ENCODE results near the gene HECW1.
"Not testable (repeated sequence)": the region's sequence is repeated elsewhere in the genome, so short reads cannot be mapped to it uniquely, and the experiment has no call there.

Gene HECW1

DNA sequence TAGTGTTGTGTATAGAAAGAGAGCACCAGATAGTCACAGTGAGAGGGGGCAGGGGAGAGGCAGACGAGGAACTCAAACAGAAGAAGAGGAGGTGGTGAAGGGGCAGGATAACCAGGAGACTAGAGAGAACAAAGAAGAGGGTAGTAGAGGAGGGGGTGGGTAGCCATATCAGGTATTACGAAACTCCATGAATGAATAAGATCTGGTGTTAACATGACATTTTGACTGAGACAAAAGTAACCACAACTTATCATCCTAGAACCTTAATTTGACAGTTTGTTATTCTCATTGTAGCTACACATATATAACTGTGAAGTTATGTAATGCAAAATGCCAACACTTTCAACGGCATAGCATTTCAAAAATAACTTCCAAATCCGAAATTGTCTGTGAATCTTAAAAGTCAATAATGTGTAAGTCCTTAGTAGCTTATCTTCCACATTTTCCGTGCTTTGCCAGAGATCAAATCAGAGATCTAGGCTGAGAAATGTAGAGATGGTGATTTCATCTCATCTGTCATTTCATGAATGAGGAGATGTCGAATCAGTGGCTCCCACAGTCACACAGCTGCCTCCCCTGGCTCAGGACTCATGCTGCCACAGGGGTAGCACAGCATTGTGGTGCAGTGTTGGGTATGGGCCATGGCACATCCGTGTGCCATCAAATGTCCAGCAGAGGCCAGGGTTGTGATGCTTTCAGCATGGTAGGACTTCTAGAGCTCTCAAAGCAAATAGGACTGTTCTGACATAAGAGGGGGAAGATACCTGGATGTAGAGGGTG, 202.1 kb downstream of the HECW1 start:
- DNase-seq, result no peak

DNA sequence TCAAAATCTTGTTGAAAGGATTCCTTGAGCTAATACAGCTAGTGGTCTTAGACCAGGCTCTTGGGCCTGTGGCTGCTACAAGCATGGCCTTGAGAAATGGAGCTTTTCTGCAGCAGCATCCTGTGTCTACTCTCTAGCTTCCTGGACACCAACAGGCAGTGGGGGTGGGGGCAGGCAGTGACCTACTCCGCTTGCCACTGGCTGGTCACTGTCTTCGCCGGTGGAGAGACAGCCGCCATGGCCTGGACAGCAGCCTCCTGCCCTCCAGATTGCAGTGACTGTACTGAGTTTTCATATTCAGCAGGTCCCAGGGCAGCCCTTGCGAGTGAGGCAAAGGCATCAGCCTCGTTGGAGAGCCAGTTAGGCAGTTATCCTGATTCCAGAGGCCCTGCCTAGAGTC, 204.6 kb downstream of the HECW1 start:
- DNase-seq, result no peak

DNA sequence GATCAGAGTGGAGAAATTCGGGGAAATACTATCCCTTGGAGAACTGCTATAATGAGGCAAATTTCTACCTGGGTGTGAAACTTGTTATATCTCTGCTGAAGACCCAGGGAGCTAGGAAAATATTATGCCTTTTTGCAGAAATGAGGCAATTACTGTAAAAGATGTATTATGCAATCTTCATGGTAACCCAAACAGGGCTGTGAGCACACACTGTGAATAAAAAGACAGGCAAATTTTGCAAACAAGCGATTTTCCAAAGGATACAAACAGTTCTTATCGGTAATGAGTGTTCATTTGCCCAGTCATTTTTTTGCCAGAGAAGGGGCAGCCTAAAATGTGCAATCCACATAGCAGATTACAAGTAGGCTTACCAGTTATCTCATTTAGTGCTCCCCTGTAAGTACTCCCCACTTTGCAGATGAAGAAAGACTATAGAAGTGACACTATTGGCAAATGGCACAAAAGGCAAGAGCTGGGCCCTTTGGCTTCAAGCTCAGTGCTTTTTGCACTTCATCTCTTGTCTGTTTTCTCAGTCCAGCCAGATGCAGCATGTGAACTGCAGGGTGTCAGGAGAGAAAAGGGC, 205.8 kb downstream of the HECW1 start:
- DNase-seq, result no peak

DNA sequence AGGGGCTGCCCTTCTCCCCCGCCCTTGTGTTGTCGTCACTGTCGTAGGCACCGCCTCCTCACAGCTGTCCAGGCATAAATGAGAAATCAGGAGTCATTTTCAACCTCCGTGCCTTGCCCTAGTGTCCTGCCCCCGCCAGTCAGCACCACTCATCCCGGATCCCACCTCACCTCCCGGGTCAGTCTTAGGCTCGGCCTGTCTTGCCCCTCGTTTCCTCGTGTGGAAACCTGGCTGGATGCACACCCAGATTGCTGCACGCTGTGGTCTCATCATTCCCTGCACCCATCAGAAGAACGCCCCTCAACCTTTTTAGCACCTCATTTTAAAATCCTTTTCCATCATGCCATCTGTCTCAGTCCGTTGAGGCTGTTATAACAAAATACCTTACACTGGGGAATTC, 213.1 kb downstream of the HECW1 start:
- DNase-seq, result no peak

DNA sequence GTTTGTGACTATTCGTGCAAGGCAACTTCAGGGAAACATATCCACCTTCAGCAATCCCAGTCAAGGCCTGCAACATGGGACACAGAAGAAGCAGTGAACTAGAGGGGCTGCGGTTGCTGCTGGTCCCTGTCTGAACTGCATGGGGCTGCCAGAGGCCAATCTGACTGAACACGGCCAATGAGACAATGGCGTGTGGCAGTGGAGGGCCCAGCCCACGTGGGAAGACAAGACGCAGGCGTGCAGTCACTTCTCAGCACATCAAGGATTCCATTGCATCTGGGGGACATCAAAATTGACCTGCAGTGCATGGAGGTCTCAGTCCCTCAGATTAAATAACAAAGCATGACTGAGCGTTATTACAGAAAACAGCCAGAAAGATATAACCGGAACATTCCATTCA, 215.9 kb downstream of the HECW1 start:
- no peak for DNase-seq

DNA sequence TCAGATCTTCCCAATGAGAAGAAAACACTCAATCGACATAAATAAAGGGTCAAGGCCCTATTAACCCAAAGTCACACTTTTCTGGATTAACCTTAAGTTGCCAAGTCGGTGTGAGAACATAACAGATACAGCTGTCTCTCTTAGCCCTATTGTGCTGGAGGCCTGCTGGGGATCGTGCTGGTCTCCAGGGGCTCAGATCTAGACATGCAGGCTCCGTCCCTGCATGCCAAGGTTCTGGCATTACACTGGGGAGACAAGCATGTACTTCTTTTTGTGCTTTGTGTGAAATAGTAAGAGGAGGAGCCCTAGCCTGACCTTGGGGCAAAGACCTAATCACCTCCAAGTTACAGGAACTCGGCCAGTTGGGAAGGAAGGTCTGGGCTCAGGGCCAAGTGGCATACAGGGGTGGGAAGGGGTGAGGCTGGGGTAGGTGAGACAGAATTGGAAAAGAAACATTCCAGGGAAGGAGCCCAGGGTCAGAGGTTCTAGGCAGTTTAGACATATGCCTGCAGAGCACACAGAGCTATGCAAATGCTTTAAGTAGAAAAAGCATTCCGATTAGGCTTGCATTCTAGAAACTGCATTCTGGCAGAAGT, 216.4 kb downstream of the HECW1 start:
- DNase-seq, result no peak

DNA sequence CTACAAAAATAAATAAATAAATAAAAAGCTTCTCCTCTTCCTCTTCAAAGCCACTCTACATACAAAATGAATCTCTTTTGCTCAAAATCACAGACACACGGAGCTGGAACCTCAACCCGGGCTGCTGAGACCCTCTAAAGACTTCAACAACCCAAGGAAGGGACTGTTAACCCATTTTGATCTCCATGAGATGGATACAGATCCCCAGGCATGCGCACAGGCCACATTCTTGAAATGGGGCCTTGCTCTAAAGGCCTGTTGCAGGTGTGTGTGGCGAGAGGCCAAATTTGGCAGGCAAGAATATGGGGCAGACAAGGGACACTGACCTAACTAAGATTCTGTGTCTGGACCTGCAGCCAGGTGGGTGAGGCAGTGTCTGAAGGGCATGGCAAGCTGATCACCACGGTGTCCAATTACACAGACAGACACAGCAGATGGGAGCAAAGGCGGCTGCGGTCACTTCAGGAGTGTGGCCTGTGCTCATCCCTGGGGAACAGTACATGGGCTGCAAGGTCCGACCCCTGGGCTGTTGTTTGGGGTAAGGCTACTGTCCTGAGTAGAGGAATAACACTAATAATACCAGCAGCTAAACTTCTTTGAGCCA, 219.8 kb downstream of the HECW1 start:
- DNase-seq, result no peak

DNA sequence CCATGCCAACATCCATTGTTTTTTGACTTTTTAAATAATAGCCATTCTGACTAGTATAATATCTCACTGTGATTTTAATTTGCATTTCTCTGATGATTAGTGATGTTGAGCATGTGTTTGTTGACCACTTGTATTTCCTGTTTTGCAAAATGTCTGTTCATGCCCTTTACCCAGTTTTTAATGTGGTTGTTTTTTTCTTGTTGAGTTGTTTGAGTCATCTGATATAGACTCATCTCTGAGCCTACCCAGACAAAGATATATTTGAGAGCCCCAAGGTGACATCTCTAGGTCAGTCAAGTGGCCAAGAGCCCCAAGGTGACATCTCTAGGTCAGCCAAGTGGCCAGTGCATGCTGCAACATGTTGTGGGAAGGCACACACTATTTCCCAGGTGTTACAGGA, 224.7 kb downstream of the HECW1 start:
- DNase-seq, result no peak

DNA sequence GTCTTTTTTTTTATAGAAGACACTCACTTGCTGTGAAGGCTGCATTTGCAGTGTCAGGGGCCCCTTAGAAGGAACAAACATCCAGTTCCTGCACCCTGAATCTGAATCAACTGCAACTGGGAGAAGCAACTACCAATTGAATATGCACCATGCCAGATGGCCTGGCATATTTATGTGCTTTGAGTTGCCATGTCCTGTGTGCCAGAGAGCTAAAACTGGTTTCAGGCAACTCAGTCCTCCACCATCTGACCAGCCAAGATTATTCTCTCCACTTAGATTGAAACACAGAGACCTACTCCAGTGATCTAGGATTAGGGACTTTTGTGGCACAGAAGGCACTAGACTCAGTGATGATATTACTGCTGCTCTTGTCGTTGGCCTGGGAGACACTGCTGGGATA, 225.4 kb downstream of the HECW1 start:
- DNase-seq, result no peak

DNA sequence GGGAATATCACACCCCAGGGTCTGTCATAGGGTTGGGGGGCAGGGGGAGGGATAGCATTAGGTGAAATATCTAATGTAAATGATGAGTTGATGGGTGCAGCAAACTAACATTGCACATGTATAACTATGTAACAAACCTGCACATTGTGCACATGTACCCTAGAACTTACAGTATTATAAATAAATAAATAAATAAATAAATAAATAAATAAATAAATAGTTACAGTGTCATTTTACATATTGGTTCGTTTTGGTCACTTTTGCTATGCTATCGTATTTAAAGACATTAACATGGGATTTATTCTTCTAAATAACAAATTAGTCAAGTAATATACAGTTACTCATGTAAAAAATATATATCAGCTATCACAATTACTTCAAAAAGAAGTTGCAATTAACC, 228.7 kb downstream of the HECW1 start:
- DNase-seq, result no peak

DNA sequence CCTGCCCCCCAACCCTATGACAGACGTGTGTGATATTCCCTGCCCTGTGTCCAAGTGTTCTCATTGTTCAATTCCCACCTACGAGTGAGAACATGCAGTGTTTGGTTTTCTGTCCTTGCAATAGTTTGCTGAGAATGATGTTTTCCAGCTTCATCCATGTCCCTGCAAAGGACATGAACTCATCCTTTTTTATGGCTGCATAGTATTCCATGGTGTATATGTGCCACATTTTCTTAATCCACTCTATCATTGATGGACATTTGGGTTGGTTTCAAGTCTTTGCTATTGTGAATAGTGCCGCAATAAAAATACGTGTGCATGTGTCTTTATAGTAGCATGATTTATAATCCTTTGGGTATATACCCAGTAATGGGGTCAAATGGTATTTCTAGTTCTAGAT, 231.0 kb downstream of the HECW1 start:
- not testable (repeated sequence) for DNase-seq

DNA sequence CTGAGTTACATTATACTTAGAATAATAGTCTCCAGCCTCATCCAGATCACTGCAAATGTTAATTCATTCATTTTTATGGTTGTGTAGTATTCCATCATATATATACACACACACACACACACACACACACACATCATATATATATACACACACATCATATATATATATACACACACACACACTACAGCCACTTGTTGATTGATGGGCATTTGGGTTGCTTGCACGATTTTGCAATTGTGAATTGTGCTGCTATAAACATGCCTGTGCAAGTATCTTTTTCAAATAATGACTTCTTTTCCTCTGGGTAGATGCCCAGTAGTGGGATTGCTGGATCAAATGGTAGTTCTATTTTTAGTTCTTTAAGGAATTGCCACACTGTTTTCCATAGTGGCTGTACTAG, 233.2 kb downstream of the HECW1 start:
- DNase-seq, result not testable (repeated sequence)

DNA sequence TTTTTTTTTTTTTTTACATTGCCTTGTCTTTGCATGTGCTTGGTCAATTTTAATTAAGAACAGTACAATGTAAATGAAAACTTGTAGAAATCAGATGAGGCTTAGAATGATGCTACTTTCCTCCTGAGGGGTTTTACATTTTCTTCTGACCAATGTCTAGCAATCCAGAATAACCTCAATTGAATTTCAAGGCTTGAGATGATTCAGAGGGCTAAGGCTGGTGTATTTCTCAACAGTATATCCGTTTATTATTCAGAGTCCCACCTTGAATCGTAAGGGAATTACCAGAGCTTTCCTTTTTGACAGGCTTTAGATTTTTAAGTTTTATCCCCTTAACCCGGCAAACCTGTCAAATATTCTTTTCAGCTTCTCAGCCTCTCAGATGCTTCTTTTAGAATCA, 239.2 kb downstream of the HECW1 start:
- no peak for DNase-seq

DNA sequence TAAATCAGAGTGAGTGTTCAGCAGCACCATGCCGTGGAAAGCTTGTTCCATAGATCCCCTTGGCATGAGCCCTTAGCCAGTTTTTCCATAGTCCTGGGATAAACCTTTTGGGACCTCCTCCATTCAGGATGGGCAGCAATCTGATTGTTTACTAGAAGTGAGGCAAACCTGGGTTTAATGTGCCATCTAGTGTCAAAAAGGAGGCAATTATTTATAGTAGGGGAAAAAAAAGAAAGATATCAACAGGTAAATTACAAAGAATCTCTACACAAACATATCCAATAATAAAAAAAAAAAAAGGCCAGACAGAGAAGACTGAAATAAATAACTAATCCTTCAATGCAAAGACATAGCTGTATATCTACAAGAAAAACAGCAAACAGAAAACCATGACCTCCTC, 241.5 kb downstream of the HECW1 start:
- DNase-seq, result no peak

DNA sequence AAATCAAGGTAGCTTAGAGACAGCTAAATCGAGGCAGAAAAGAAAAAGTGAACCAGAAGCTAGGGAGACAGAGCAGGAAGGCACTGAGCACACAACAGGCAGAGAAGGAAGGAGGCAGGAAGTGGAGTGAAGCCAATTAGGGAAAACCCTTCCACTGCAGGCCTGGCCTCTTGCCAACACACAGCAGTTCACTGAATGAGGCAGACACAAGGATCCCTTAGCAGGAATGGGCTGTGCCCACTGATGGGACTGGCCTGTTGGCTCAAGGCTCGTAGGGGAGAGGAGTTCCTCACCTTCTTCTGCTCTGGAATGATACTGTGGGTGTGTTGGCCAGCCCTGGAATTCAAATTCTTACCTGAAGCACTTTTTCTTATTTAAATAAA, 250.2 kb downstream of the HECW1 start:
- peak; percentile 49 for DNase-seq

DNA sequence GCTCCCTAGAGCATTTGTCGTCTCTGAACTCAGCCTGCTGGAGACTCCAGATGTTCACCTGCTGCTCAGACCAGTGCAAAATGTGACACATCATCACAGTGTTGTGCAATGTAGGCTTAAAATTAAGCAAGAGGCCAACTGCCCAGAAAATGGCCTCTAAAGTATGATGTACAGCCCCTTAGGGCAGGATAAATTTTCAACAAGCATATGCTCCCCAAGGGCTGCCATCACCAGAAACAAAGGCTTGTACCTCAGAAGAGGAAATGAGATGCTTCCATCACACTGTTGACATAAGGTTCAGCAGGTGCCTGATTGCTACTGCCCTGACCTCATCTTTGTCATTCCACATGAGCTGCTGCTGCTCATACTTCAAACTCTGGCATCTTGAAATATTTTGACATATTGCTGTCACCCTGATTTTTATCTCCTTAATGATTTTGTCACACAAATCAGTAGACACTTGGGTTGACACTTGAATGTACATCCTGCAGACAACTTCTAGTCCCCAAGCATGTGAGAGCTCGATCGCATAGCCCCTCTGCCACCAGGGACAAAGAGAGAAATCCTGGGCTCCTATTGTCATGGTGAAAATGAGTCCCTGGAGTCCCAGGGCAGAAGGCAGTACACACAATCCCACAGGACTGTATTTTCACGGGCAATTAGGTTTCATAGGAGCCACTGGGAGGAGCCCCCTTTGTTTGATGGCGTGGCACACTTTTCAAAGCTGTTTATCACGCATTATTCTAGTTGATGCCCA, 250.8 kb downstream of the HECW1 start:
- no peak for DNase-seq

DNA sequence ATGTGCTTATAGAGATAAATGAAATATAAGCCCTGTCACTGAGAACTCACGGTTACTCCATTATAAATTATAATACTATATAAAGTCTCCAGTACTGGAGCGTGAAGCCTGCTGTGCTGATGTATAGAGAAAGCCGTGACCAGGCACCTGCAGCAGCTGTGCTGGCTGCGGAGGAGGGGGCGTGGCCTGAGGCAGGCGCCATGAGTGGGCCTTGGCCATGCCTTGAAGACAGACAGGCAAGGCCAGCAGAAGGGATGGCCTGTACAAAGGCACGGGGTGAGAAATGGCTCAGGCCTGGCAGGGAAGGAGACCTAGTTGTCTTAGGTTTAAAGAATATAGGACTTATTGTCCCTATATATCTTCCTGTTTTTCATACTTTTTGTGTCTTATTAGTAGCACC, 251.9 kb downstream of the HECW1 start:
- DNase-seq, result no peak

DNA sequence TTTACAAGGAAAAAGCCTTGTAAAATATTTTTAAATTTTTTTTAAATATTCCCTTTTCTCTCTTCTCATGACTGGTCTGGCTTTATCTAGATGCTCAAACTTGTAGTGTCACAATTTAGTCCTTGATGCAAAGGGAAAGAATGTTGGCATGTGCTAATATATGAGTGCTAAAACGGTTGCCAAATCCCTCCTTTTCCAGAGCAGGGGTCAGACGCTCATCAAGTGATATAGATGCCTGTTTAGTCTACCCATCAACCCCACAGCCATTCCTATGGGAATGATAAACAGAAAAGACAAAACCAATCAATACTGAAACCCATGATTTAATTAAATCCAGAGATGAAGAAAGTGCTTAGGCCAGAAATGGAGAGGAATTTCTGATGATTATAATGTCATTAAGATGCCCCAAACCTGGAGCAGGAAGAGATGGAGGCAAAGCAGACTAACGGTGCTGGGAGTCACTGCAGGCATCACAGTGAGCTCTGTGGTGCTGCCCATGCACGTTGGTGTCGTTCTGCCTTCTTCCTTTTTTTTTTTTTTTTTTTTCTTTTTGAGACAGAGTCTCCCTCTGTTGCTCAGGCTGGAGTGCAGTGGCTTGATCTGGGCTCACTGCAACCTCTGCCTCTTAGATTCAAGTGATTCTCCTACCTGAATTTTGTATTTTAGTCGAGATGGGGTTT, 260.4 kb downstream of the HECW1 start:
- DNase-seq, result no peak

DNA sequence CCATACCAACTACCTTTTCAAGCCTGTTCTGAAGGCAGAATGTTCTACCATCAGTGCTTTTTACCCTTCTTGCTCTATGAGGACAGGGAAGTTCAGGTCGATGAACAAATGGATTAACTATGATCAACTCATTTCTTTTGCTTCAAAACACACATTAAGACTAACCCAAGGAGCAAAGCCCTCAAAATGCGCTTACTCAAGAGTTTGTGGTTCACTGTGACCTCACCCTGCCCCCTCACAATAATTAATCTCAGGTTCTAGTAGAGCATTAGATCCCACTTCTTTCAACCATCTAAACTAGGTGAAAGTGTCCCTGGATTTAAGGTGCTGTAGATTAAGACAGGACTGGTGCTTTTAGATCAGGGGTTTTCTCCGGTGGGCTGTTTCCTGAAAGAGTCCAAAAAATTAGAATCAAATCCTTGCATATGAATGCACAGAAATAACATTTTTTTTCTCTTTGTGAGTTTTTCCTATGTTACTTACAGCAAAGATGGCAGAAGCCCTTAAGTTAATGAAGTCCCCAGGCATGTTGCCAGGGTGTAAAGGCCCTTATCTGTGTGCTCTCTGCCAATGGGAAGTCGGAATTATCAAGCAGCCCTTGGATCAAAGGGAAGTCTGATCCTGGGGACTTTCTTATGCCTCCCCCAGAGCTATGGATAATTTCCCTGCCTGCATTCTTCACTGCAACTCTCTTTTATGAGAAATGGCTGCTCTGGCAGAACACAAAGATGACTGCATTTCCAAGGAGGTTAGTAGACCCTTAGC, 264.9 kb downstream of the HECW1 start:
- DNase-seq, result no peak

DNA sequence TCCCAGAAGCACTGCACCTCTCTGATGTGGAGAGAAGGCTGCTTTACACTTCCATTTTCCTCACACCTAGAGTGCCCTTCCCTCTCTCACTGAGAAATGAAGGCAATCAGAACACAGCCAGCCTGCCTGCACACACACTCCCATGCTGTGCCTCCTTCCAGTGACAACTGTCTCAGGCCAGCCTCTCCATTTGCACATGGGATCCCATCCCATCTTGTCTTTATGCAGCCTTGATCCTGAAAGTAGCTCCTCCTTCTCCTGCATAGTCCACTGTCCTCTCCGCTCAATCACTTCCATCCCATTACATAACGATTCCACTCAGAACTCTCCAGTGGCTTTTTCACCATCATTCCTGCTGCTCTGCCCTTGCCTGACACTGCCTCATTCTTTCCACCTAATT, 266.8 kb downstream of the HECW1 start:
- DNase-seq, result no peak

DNA sequence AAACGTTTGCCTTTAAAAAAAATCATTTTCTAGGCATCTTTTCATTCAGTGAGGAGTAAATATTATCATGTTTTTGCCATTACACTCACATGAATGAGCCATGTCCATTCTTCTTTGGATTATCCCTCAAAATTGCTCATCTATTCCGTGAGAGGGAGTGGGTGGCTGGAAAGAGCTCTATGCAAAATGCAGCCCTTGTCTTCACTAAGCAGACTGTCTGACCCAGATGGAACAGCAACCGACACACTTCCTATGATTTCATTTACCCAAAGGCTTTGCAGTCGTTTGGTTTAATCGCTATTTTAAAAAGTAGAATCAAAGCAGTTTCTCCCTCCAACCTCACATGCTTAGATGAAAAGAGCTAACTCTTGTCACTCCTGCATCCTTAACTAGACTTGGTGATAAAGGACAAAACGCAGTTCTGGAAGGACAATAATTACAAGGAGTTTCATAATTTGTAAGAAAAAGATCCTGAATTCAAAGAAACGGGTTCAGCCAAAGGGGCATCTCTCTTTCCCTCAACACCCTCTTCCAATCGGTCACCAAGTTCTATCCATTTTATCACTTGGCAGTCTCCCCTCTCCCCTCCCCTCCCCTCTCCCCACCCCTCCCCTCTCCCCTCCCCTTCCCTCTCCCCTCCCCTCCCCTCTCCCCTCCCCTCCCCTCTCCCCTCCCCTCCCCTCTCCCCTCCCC, 272.3 kb downstream of the HECW1 start:
- no peak for DNase-seq

DNA sequence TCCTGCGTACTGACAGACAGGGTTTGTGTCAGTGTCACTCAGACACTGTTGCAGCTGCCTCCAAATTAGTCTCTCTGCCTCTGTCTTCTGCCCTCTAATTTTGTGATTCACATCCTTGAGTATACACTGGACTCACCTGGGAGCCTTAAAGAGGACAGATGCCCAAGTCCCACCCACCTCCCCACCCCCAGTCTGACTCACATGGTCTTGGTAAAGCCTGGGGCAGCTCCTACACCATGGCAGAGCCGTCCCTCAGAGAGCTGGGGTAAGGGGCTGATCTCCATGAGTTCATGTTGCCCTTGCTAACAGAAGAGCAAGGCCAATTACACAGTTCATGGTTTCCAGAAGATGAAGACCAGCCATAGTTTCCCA, 272.8 kb downstream of the HECW1 start:
- DNase-seq, result no peak
